ENCODE results near the gene COL17A1.

Gene COL17A1

DNA sequence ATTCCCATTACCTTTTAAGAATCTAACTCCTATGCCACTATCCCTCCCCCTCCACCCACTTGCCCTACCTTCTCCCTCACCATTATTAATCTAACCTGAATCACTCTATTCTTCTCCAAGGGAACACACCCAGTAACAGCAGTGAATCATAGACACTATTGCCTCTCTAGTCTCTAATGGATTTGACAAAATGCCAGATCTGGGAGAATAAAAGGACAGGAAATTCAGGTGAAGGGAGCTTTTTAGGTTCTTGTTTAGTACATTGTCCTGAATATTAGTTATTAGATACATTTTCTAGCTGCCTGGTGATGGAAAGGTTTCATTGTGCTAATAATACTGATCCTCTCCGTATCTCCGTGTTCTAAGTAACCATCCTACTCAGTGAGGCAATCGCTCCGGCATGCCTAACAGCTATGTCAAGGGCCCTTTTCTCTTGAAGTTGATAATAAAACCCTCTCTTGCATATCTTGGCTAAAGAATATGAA is 32.2 kb upstream of the COL17A1 start:
- Histone ChIP-seq H3K4me1 (ENCODE audit: control insufficient read depth, insufficient read depth, low read length) (peaks cover 20% of the 10 kb centered on the region), H3K36me3 (ENCODE audit: control insufficient read depth, insufficient read depth, low read length) (no peaks in the 10 kb centered on the region), H3K27ac (ENCODE audit: low read depth, low read length) (no peak overlapping the region), H3K4me3 (ENCODE audit: low read depth, low read length) (no peak overlapping the region), H3K9me3 (ENCODE audit: control insufficient read depth, insufficient read depth, low read depth, low read length) (no peaks in the 10 kb centered on the region), H3K9ac (ENCODE audit: low read length) (no peak overlapping the region), H3K27me3 (ENCODE audit: control insufficient read depth, insufficient read depth, low read length) (no peaks in the 10 kb centered on the region)

DNA sequence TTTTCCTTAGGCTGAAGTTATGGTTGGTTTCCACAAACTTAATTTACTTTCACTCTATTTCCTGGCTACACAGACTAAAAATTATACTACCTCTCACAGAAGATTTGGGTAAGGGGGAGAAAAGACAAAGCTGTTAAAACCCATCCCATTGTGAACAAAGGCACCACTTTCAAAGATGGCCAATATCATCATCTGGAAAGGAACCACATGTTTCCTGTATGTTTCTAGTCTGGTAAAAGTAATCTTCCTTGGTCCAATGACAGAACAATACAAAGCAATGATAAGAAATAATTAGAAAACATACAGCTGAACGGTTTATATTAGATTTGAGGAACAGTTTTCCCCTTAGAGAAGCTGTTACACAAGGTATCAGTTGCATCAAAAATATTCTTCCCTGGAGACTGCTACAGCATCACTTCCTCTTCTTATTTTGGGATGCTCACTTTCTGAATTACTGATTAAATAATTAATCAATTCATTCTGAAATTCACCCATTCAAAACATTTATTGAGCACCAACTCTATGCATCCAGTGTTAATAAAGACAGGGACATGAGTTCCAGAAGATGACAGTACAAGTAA is 27.8 kb upstream of the COL17A1 start:
- no peaks in the 10 kb centered on the region for H3K9me3 ChIP-seq (ENCODE audit: control insufficient read depth, insufficient read depth, low read depth, low read length)
- no peaks in the 10 kb centered on the region for H3K36me3 ChIP-seq (ENCODE audit: control insufficient read depth, insufficient read depth, low read length)
- H3K27ac ChIP-seq (ENCODE audit: low read depth, low read length) = no peak overlapping the region
- H3K9ac ChIP-seq (ENCODE audit: low read length) = no peak overlapping the region
- no peaks in the 10 kb centered on the region for H3K27me3 ChIP-seq (ENCODE audit: control insufficient read depth, insufficient read depth, low read length)
- H3K4me1 ChIP-seq (ENCODE audit: control insufficient read depth, insufficient read depth, low read length) = 0 out of 2 replicates have a peak, but pooled peaks cover 5% of the 10 kb centered on the region
- H3K4me3 ChIP-seq (ENCODE audit: low read depth, low read length) = no peak overlapping the region

DNA sequence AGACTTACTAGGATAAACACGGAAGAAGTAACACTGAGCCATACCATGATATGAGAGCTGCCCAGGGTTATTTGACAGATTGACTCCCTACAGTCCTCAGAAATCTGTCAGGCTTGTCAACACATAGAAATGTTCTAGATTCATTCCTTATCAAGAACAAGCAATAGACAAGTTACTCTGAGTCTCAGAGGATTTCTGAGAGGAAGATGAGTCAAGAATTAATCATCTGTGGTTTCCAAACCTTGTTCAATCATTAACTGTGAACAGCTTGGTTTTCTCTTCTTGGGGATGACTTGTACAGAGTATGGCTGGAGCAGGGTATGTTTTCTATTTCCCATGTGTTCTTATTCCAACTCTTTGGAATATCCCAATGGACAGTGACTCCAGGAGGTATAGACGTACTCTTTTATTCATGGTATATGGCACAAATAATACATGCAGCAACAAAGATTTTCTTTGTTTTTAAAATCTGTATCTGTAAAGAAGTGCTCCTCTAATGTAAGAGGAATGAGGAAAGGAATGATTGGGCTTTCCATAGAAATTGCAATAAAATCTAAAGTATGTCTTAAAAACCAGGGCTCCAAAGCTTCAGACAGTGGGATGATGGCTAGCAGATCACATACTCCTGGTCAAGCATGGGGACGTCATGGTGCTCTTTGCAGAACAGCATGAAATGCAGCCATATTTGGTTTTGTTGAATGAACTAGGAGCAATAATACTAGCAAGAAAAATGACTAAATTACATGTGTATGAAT is 24.4 kb upstream of the COL17A1 start:
- Histone ChIP-seq H3K4me1 (ENCODE audit: control insufficient read depth, insufficient read depth, low read length) (no peaks in the 10 kb centered on the region), H3K9ac (ENCODE audit: low read length) (no peak overlapping the region), H3K36me3 (ENCODE audit: control insufficient read depth, insufficient read depth, low read length) (no peaks in the 10 kb centered on the region), H3K4me3 (ENCODE audit: low read depth, low read length) (no peak overlapping the region), H3K27me3 (ENCODE audit: control insufficient read depth, insufficient read depth, low read length) (no peaks in the 10 kb centered on the region), H3K9me3 (ENCODE audit: control insufficient read depth, insufficient read depth, low read depth, low read length) (no peaks in the 10 kb centered on the region), H3K27ac (ENCODE audit: low read depth, low read length) (no peak overlapping the region)

DNA sequence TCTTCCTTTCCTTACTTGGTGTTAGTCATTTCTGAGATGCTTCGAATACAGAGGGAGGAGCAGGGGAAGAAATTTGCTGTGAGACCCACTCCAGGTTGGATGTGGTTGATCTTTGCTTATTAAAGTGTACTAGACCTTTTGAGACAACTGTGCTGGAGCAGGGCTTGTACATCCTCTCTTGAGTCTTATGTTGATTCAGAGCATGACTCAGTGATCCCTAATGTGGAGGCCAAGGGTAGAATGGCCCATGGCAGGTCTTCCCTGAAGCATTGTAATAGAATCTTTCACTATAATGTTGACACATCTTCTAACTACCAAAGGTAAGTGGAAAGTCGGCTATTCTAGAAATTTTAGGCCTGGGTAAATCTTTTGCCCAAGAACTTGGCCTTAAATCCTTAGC is 19.2 kb upstream of the COL17A1 start:
- Histone ChIP-seq H3K4me1 (ENCODE audit: control insufficient read depth, insufficient read depth, low read length) (no peaks in the 10 kb centered on the region), H3K36me3 (ENCODE audit: control insufficient read depth, insufficient read depth, low read length) (no peaks in the 10 kb centered on the region), H3K9ac (ENCODE audit: low read length) (no peak overlapping the region), H3K4me3 (ENCODE audit: low read depth, low read length) (no peak overlapping the region), H3K9me3 (ENCODE audit: control insufficient read depth, insufficient read depth, low read depth, low read length) (no peaks in the 10 kb centered on the region), H3K27me3 (ENCODE audit: control insufficient read depth, insufficient read depth, low read length) (no peaks in the 10 kb centered on the region), H3K27ac (ENCODE audit: low read depth, low read length) (no peak overlapping the region)

DNA sequence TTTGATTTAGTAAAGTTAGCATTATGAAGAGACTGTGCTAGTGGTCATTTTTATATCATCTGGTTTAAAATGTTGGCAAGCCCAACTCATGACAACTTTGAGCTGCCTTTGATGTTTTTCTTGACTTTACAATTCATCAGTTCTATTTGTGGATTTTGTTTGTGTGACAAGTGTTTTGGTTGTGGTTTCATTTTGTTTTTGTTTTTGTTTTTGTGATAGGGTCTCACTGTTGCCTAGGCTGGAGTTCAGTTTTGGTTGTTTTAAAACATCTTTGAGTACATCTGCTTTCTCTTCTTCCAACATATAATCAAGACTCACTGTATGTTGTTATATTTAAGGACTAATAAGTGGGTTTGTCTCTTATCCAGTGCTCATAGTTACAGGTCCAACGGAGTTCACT is 18.7 kb upstream of the COL17A1 start:
- Histone ChIP-seq H3K27me3 (ENCODE audit: control insufficient read depth, insufficient read depth, low read length) (no peaks in the 10 kb centered on the region), H3K9me3 (ENCODE audit: control insufficient read depth, insufficient read depth, low read depth, low read length) (no peaks in the 10 kb centered on the region), H3K36me3 (ENCODE audit: control insufficient read depth, insufficient read depth, low read length) (no peaks in the 10 kb centered on the region), H3K27ac (ENCODE audit: low read depth, low read length) (no peak overlapping the region), H3K4me1 (ENCODE audit: control insufficient read depth, insufficient read depth, low read length) (no peaks in the 10 kb centered on the region), H3K4me3 (ENCODE audit: low read depth, low read length) (no peak overlapping the region), H3K9ac (ENCODE audit: low read length) (no peak overlapping the region)

DNA sequence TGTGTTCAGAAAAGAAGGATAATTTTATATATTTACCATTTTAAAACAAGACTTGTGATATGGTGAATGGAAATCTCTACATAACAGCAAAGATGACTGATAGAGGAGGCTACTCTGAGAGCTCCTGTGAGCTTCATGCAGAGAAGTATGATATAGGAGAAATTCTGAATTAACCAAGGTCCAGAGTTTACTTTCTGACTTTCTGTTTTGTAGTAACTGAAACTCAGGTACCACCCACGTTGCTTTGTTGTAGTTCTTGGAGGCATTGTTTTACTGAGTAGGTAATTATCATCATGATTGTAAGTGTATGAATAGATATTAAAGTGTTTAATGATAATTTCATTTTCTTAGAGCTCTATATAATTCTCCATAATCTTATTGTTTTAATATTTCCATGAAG is 18.3 kb upstream of the COL17A1 start:
- H3K4me3 ChIP-seq (ENCODE audit: low read depth, low read length) = no peak overlapping the region
- no peaks in the 10 kb centered on the region for H3K27me3 ChIP-seq (ENCODE audit: control insufficient read depth, insufficient read depth, low read length)
- no peak overlapping the region for H3K27ac ChIP-seq (ENCODE audit: low read depth, low read length)
- no peaks in the 10 kb centered on the region for H3K4me1 ChIP-seq (ENCODE audit: control insufficient read depth, insufficient read depth, low read length)
- H3K9me3 ChIP-seq (ENCODE audit: control insufficient read depth, insufficient read depth, low read depth, low read length) = no peaks in the 10 kb centered on the region
- H3K36me3 ChIP-seq (ENCODE audit: control insufficient read depth, insufficient read depth, low read length) = no peaks in the 10 kb centered on the region
- no peak overlapping the region for H3K9ac ChIP-seq (ENCODE audit: low read length)

DNA sequence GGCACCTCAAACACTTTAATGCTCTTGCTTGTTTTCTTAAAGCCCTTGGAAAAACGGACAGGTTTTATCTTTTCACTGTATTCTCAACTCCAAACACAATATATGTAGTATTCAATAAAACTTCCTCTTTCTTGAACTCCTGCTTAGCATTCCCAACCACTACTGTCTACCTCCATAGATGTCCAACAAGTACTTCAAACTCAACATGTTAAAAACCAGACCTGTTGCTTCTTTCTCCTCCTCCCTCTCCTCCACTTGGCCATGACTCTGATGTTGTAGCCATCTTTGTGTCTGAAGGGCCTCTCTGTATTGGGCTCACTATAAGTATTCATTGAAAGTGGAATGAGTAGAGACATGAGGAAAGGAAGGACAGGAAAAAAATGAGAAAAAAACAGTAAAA is 16.2 kb upstream of the COL17A1 start:
- Histone ChIP-seq H3K9me3 (ENCODE audit: control insufficient read depth, insufficient read depth, low read depth, low read length) (peaks cover 5% of the 10 kb centered on the region), H3K9ac (ENCODE audit: low read length) (no peak overlapping the region), H3K36me3 (ENCODE audit: control insufficient read depth, insufficient read depth, low read length) (no peaks in the 10 kb centered on the region), H3K27me3 (ENCODE audit: control insufficient read depth, insufficient read depth, low read length) (no peaks in the 10 kb centered on the region), H3K4me1 (ENCODE audit: control insufficient read depth, insufficient read depth, low read length) (no peaks in the 10 kb centered on the region), H3K27ac (ENCODE audit: low read depth, low read length) (no peak overlapping the region), H3K4me3 (ENCODE audit: low read depth, low read length) (no peak overlapping the region)

DNA sequence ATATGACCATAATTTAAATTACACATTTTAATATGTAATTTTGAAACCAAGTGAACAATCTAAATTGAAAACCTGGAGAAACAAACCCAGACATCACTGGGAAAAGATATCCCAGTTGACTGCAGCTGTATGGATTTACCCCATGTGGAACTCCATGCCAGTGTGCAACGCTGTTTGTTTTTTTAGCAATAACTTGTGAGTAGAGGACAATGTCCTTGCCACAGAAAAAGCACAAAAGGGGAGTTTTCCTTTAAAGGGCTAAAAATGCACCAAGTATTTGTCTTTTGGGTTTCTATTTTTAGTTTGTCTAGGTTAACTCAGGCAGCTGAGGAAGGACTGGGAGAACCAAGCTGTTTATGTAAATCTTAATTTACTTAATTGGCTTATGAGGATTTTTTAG is 15.1 kb upstream of the COL17A1 start:
- Histone ChIP-seq H3K9me3 (ENCODE audit: control insufficient read depth, insufficient read depth, low read depth, low read length) (peaks cover 9% of the 10 kb centered on the region), H3K27ac (ENCODE audit: low read depth, low read length) (no peak overlapping the region), H3K27me3 (ENCODE audit: control insufficient read depth, insufficient read depth, low read length) (no peaks in the 10 kb centered on the region), H3K9ac (ENCODE audit: low read length) (no peak overlapping the region), H3K36me3 (ENCODE audit: control insufficient read depth, insufficient read depth, low read length) (no peaks in the 10 kb centered on the region), H3K4me1 (ENCODE audit: control insufficient read depth, insufficient read depth, low read length) (no peaks in the 10 kb centered on the region), H3K4me3 (ENCODE audit: low read depth, low read length) (no peak overlapping the region)

DNA sequence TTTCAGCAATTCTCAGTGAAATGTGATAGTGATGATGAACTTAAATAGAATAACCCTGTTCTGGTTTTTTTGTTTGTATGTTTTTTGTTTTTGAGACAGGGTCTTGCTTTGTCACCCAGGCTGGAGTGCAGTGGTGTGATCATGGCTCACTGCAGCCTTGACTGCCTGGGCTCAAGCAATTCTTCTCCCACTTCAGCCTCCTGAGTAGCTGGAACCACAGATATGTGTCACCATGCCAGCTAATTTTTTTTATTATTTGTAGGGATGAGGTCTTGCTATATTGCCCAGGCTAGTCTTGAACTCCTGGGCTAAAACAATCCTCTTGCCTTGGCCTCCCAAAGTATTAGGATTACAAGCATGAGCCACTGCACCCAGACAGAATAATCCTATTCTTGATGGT is 14.3 kb upstream of the COL17A1 start:
- H3K9me3 ChIP-seq (ENCODE audit: control insufficient read depth, insufficient read depth, low read depth, low read length) = peaks cover 9% of the 10 kb centered on the region
- H3K4me3 ChIP-seq (ENCODE audit: low read depth, low read length) = no peak overlapping the region
- H3K4me1 ChIP-seq (ENCODE audit: control insufficient read depth, insufficient read depth, low read length) = no peaks in the 10 kb centered on the region
- no peaks in the 10 kb centered on the region for H3K36me3 ChIP-seq (ENCODE audit: control insufficient read depth, insufficient read depth, low read length)
- no peak overlapping the region for H3K27ac ChIP-seq (ENCODE audit: low read depth, low read length)
- no peaks in the 10 kb centered on the region for H3K27me3 ChIP-seq (ENCODE audit: control insufficient read depth, insufficient read depth, low read length)
- H3K9ac ChIP-seq (ENCODE audit: low read length) = no peak overlapping the region

DNA sequence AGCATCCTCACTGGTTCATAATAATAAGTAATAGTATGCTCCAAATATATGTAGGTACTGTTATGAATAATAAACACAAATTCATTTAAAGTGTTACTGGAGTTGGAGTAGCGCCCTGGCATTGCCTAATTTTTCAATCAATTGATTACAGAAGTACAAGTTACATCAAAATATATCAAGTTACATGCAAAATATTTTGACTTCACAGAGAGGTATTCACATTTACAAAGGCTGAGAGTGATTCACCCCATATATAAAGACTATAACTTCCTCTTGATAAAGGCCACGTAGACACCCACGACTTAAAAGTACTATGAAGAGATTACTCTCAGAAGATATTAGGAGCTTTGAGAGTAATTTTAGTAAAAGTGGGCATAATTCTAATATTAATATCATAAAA is 13.6 kb upstream of the COL17A1 start:
- H3K27ac ChIP-seq (ENCODE audit: low read depth, low read length) = no peak overlapping the region
- H3K9me3 ChIP-seq (ENCODE audit: control insufficient read depth, insufficient read depth, low read depth, low read length) = peaks cover 9% of the 10 kb centered on the region
- H3K4me1 ChIP-seq (ENCODE audit: control insufficient read depth, insufficient read depth, low read length) = no peaks in the 10 kb centered on the region
- no peaks in the 10 kb centered on the region for H3K36me3 ChIP-seq (ENCODE audit: control insufficient read depth, insufficient read depth, low read length)
- no peak overlapping the region for H3K4me3 ChIP-seq (ENCODE audit: low read depth, low read length)
- H3K27me3 ChIP-seq (ENCODE audit: control insufficient read depth, insufficient read depth, low read length) = no peaks in the 10 kb centered on the region
- H3K9ac ChIP-seq (ENCODE audit: low read length) = no peak overlapping the region

DNA sequence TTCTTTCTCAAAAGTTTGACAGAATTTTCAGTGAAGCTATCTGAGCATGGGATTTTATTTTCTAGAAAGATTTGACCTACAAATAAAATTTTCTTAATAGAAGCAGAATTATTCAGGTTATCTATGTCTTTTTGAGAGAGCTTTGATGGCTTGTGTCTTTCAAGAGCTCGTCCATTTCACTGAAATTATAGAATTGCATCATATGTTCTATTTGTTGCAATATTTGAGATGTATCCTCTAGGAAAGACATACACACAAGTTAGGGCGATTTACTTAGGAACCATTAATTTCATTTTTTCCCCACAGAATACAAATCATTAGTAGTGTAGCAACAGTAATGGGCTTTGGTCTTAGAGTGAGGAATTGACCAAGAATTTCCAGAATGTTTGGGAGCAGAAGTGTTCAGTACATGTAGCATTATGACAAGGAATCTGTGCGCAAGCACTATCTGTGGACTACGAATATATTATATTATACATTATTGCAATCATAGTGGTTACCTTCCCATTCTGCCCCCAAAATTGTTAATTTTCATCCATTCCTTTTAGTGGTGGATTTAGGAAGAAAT is 12.8 kb upstream of the COL17A1 start:
- Histone ChIP-seq H3K4me3 (ENCODE audit: low read depth, low read length) (no peak overlapping the region), H3K27me3 (ENCODE audit: control insufficient read depth, insufficient read depth, low read length) (no peaks in the 10 kb centered on the region), H3K9me3 (ENCODE audit: control insufficient read depth, insufficient read depth, low read depth, low read length) (peaks cover 9% of the 10 kb centered on the region), H3K36me3 (ENCODE audit: control insufficient read depth, insufficient read depth, low read length) (no peaks in the 10 kb centered on the region), H3K4me1 (ENCODE audit: control insufficient read depth, insufficient read depth, low read length) (no peaks in the 10 kb centered on the region), H3K9ac (ENCODE audit: low read length) (no peak overlapping the region), H3K27ac (ENCODE audit: low read depth, low read length) (no peak overlapping the region)
